Astrocyte (in vitro differentiated cells and primary cell): Measurements from ENCODE around the gene CTNNA2. TPM values are rescaled to one million over a fixed set of nuclear protein-coding genes. Genes with fewer than 3 reads are reported as not detected.

Experiments used
- DNase-seq: peaks from one replicate; pipeline ENCODE4 v3.0.0-alpha.2; 2010; ENCODE audit warnings: low read depth
- FAIRE-seq: peaks from 2 replicates; lab custom pipeline; 2011; peaks lifted over from hg19 to GRCh38; lab: Jason Lieb, UNC
- H2AFZ ChIP-seq: 2 replicates; pipeline ENCODE4 v1.6.0; 2012; ENCODE audit warnings: low read depth, low read length, inconsistent platforms
- H3K27ac ChIP-seq: 2 replicates; pipeline ENCODE4 v1.5.1; 2011; ENCODE audit warnings: low read depth, low read length, inconsistent platforms
- H3K27me3 ChIP-seq: 2 replicates; pipeline ENCODE4 v1.6.0; 2011; ENCODE audit warnings: low read length, inconsistent platforms; ENCODE audit not compliant: insufficient read depth
- H3K36me3 ChIP-seq: 2 replicates; pipeline ENCODE4 v1.5.1; 2011; ENCODE audit warnings: low read length, inconsistent platforms; ENCODE audit not compliant: insufficient read depth
- H3K4me1 ChIP-seq: 2 replicates; pipeline ENCODE4 v1.5.1; 2011; ENCODE audit warnings: low read length, inconsistent platforms; ENCODE audit not compliant: insufficient read depth
- H3K4me2 ChIP-seq: 2 replicates; pipeline ENCODE4 v1.6.0; 2012; ENCODE audit warnings: low read length, inconsistent platforms
- H3K4me3 ChIP-seq: 2 replicates; pipeline ENCODE4 v1.5.1; 2011; ENCODE audit warnings: low read depth, mild to moderate bottlenecking, low read length, inconsistent platforms; ENCODE audit not compliant: insufficient read depth
- H3K79me2 ChIP-seq: 2 replicates; pipeline ENCODE4 v1.6.0; 2012; ENCODE audit warnings: mild to moderate bottlenecking, low read length, inconsistent platforms; ENCODE audit not compliant: insufficient read depth
- H3K9ac ChIP-seq: 2 replicates; pipeline ENCODE4 v1.6.0; 2012; ENCODE audit warnings: mild to moderate bottlenecking, low read length, inconsistent platforms
- H3K9me3 ChIP-seq: 2 replicates; pipeline ENCODE4 v1.5.1; 2012; ENCODE audit warnings: low read depth, mild to moderate bottlenecking, low read length, inconsistent platforms; ENCODE audit not compliant: insufficient read depth
- H4K20me1 ChIP-seq: 2 replicates; pipeline ENCODE4 v1.6.0; 2012; ENCODE audit warnings: low read length, inconsistent platforms; ENCODE audit not compliant: insufficient read depth
- H3K27ac Mint-ChIP-seq: one replicate; pipeline ENCODE4 v1.8.0; 2021; ENCODE audit warnings: mild to moderate bottlenecking, mixed read lengths; ENCODE audit not compliant: unreplicated experiment
- H3K27me3 Mint-ChIP-seq: one replicate; pipeline ENCODE4 v1.8.0; 2021; ENCODE audit warnings: low read depth, mixed read lengths; ENCODE audit not compliant: unreplicated experiment
- H3K36me3 Mint-ChIP-seq: one replicate; pipeline ENCODE4 v1.8.0; 2021; ENCODE audit warnings: low read depth, mixed read lengths; ENCODE audit not compliant: unreplicated experiment
- H3K4me1 Mint-ChIP-seq: one replicate; pipeline ENCODE4 v1.8.0; 2021; ENCODE audit warnings: low read depth, mixed read lengths; ENCODE audit not compliant: unreplicated experiment
- H3K4me3 Mint-ChIP-seq: one replicate; pipeline ENCODE4 v1.8.0; 2021; ENCODE audit warnings: mild to moderate bottlenecking, moderate library complexity, mixed read lengths; ENCODE audit not compliant: unreplicated experiment
- H3K9me3 Mint-ChIP-seq: one replicate; pipeline ENCODE4 v1.8.0; 2021; ENCODE audit warnings: mild to moderate bottlenecking, mixed read lengths; ENCODE audit not compliant: unreplicated experiment
- EZH2 ChIP-seq: IDR thresholded peaks from 2 replicates; pipeline ENCODE4 v1.6.1; 2012; ENCODE audit warnings: mild to moderate bottlenecking, low read length, inconsistent platforms; ENCODE audit not compliant: insufficient read depth
- total RNA-seq: library from RNA; stranded (reverse); gene quantifications from 2 replicates; pipeline ENCODE4 v1.2.1, GENCODE V29; 2021
- TF ChIP-seq, protein P1 (sequence below): IDR thresholded peaks from 2 replicates; pipeline ENCODE4 v1.5.1; 2011; ENCODE audit warnings: low read depth, mild to moderate bottlenecking, inconsistent platforms, low read length, moderate library complexity; ENCODE audit not compliant: insufficient read depth

Gene CTNNA2
- total RNA-seq, 1 donor from 2014 or later, result 3.9 TPM

DNA sequence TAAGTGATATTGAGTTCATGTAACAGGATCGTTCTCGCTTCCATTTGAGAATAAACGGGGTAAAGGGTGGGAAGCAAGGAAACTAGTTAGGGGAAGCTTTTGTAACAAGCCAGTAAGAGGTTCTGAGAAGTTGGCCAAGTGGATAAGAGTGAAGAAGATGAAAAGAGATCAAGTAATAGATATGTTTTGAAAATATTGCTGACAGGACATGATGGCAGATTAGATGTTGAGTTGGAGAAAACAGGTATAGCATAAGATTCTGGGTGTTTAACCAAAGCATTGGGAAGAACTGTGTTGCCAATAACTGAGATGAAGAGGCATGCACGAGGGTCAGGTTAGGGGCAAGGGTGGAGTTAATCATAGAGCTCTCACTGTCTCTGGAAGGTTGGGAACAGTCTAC is 1121.7 kb downstream of the CTNNA2 start:
- Mint-ChIP-seq H3K9me3 (no peaks in the 10 kb centered on the region), H3K36me3 (no peaks in the 10 kb centered on the region), H3K27me3 (no peaks in the 10 kb centered on the region), H3K4me1 (no peaks in the 10 kb centered on the region), H3K27ac (no peak overlapping the region), H3K4me3 (no peak overlapping the region)
- H3K36me3 ChIP-seq, result no peaks in the 10 kb centered on the region
- no peak overlapping the region for H3K4me2 ChIP-seq
- FAIRE-seq, result no peak
- no peak overlapping the region for H2AFZ ChIP-seq
- no peaks in the 10 kb centered on the region for H3K27me3 ChIP-seq
- H3K9ac ChIP-seq, result no peak overlapping the region
- no peak for TF ChIP-seq EZH2
- TF ChIP-seq, protein P1, sequence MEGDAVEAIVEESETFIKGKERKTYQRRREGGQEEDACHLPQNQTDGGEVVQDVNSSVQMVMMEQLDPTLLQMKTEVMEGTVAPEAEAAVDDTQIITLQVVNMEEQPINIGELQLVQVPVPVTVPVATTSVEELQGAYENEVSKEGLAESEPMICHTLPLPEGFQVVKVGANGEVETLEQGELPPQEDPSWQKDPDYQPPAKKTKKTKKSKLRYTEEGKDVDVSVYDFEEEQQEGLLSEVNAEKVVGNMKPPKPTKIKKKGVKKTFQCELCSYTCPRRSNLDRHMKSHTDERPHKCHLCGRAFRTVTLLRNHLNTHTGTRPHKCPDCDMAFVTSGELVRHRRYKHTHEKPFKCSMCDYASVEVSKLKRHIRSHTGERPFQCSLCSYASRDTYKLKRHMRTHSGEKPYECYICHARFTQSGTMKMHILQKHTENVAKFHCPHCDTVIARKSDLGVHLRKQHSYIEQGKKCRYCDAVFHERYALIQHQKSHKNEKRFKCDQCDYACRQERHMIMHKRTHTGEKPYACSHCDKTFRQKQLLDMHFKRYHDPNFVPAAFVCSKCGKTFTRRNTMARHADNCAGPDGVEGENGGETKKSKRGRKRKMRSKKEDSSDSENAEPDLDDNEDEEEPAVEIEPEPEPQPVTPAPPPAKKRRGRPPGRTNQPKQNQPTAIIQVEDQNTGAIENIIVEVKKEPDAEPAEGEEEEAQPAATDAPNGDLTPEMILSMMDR, result no peak
- no peak overlapping the region for H3K4me3 ChIP-seq
- no peak overlapping the region for H3K27ac ChIP-seq
- no peaks in the 10 kb centered on the region for H4K20me1 ChIP-seq
- H3K79me2 ChIP-seq, result no peaks in the 10 kb centered on the region
- DNase-seq, result no peak
- H3K9me3 ChIP-seq, result peaks cover 6% of the 10 kb centered on the region
- no peaks in the 10 kb centered on the region for H3K4me1 ChIP-seq

GRCh38 chr2:80638783-80639182 is 1125.9 kb downstream of the CTNNA2 start:
- H3K79me2 ChIP-seq, result no peaks in the 10 kb centered on the region
- no peak overlapping the region for H3K4me2 ChIP-seq
- Mint-ChIP-seq H3K36me3 (no peaks in the 10 kb centered on the region), H3K9me3 (no peaks in the 10 kb centered on the region), H3K27me3 (no peaks in the 10 kb centered on the region), H3K4me3 (no peak overlapping the region), H3K27ac (no peak overlapping the region), H3K4me1 (no peaks in the 10 kb centered on the region)
- no peak overlapping the region for H3K4me3 ChIP-seq
- no peak overlapping the region for H2AFZ ChIP-seq
- H3K36me3 ChIP-seq, result no peaks in the 10 kb centered on the region
- H4K20me1 ChIP-seq, result no peaks in the 10 kb centered on the region
- FAIRE-seq (no peak), DNase-seq (no peak)
- H3K4me1 ChIP-seq, result no peaks in the 10 kb centered on the region
- H3K9me3 ChIP-seq, result peaks cover 6% of the 10 kb centered on the region
- H3K27ac ChIP-seq, result no peak overlapping the region
- no peak overlapping the region for H3K9ac ChIP-seq
- no peak for TF ChIP-seq EZH2
- TF ChIP-seq, protein P1, result no peak
- no peaks in the 10 kb centered on the region for H3K27me3 ChIP-seq

DNA sequence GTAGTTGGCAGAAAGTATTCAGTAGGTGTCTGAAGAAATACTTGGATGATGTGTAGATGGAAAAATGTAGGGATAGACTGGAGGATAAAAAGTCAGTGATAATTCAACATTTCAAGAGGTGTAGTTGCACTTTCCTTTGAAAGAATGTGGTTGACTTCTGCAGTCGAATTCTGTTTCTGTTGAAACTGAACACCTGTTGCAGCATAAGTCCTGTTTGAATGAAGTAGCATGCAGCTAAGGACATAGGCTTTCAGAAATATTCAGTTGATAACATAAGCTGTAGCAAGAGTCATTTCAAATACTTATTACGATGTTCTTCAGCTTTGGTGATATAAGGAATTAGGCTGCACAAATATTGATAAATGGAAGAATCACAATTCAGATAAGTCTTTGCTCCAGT is 1129.6 kb downstream of the CTNNA2 start:
- H3K36me3 ChIP-seq, result no peaks in the 10 kb centered on the region
- no peaks in the 10 kb centered on the region for H4K20me1 ChIP-seq
- no peak overlapping the region for H3K4me2 ChIP-seq
- peaks cover 3% of the 10 kb centered on the region for H3K9me3 ChIP-seq
- H2AFZ ChIP-seq, result no peak overlapping the region
- FAIRE-seq, result no peak
- Mint-ChIP-seq H3K36me3 (no peaks in the 10 kb centered on the region), H3K27me3 (no peaks in the 10 kb centered on the region), H3K9me3 (no peaks in the 10 kb centered on the region), H3K27ac (no peak overlapping the region), H3K4me1 (no peaks in the 10 kb centered on the region), H3K4me3 (no peak overlapping the region)
- TF ChIP-seq, protein P1, result no peak
- TF ChIP-seq EZH2, result no peak
- no peak overlapping the region for H3K4me3 ChIP-seq
- H3K27me3 ChIP-seq, result no peaks in the 10 kb centered on the region
- no peak overlapping the region for H3K9ac ChIP-seq
- no peaks in the 10 kb centered on the region for H3K4me1 ChIP-seq
- DNase-seq, result no peak
- no peak overlapping the region for H3K27ac ChIP-seq
- no peaks in the 10 kb centered on the region for H3K79me2 ChIP-seq
